Epithelial cell of esophagus (primary cell): ENCODE data around the gene FYB1.

Source experiments
- DNase-seq: peaks from one replicate; pipeline ENCODE4 v3.0.0; 2010; ENCODE audit warnings: low read depth
- H3K4me3 ChIP-seq: 2 replicates; pipeline ENCODE4 v1.5.1; 2011; ENCODE audit warnings: mild to moderate bottlenecking, low read length, control low read depth
- TF ChIP-seq, protein P1 (sequence below): IDR thresholded peaks from 2 replicates; pipeline ENCODE4 v1.5.1; 2011; ENCODE audit warnings: low read depth, mild to moderate bottlenecking, low read length, control low read depth, inconsistent platforms; ENCODE audit not compliant: insufficient read depth; ENCODE audit errors: missing control alignments

Gene FYB1

DNA sequence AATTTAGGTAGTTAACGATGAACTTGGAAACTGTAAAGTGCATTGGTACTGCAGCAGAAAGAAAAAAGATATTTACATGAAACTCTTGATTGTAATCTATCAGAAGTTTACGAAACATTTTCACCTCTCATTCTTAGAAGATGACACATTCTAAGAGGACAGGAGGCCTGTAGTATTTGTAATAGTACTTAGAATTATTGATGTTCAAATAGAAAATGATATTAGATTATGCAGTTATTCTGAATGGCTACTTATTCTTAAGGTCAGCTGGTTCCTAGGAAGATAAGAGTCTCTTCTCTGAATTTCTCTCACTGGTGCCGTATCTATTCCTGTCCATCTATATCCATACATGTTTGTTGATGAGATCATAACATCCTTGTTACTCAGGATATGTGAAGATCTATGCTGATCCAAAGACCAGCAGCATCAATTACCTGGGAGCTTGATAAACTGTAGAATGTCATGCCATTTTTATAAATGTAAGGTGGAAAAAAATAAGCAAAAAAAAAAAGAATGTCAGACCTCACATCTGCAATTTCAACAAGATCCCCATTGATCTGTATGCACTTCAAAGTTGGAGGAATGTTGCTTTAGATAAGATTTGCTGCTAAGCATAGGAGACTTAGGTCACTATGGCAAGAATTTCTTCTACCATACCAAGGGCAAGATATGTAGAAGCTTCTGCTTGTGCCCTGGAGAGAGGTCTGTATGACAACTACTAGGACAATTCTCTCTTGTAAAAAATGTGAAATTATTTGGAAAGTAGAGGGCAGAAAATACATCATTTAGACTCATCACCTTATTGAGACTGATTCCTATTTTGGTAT lies 102.8 kb downstream of the FYB1 start:
- no peak for DNase-seq
- TF ChIP-seq, protein P1, sequence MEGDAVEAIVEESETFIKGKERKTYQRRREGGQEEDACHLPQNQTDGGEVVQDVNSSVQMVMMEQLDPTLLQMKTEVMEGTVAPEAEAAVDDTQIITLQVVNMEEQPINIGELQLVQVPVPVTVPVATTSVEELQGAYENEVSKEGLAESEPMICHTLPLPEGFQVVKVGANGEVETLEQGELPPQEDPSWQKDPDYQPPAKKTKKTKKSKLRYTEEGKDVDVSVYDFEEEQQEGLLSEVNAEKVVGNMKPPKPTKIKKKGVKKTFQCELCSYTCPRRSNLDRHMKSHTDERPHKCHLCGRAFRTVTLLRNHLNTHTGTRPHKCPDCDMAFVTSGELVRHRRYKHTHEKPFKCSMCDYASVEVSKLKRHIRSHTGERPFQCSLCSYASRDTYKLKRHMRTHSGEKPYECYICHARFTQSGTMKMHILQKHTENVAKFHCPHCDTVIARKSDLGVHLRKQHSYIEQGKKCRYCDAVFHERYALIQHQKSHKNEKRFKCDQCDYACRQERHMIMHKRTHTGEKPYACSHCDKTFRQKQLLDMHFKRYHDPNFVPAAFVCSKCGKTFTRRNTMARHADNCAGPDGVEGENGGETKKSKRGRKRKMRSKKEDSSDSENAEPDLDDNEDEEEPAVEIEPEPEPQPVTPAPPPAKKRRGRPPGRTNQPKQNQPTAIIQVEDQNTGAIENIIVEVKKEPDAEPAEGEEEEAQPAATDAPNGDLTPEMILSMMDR, result no peak
- no peak overlapping the region for H3K4me3 ChIP-seq

DNA sequence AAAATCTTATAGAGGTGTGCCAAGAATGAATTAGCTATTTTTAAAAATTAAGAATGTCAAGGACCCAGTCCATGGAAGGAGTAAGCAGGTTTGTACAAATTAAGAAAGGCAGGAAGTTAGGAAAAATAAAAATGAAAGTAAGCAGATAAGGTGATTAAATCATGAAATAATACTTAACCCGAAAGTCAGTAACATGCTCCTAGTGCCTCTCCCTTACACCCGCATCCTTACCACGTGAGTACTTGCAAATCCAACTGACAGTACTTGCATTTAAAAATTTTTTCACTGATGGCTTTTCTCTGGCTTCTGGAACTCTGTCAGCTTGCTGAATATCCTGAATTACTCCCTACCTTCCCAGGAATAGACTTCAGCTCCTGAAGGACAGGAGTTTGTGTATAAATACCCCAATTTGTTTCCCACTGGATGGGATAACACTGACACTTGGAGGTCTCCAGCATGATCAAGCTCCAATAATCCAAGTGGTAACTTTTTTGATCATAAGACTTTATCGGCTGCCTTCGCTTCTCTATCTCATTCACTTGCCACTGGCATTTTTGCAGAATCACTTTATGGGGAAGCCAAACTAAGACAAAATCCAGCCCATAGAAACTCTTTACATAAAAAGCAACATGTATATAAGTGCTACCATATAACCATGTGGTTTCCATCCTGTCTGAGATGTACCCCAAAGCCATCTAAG lies 103.6 kb downstream of the FYB1 start:
- no peak overlapping the region for H3K4me3 ChIP-seq
- no peak for DNase-seq
- TF ChIP-seq, protein P1, result no peak

DNA sequence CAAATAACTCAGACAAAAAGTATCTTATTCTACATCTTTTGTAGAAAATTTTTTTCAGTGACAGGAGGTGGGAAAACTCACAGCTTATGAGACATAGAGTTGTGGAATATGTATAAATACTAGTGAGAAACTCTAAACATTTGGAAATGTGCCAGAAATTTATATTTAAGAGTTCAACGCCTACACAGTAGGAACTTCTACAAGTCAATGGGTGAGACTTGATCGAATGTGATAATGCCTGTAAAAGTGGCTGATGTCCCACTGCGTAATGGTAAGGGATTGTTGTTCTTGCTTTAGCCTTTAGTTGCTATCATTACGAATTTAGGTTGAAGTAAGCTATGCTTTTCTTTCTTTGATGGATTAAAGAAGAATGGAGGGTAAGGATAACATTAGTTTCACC lies 105.2 kb downstream of the FYB1 start:
- H3K4me3 ChIP-seq, result no peak overlapping the region
- DNase-seq, result no peak
- TF ChIP-seq, protein P1, result no peak

DNA sequence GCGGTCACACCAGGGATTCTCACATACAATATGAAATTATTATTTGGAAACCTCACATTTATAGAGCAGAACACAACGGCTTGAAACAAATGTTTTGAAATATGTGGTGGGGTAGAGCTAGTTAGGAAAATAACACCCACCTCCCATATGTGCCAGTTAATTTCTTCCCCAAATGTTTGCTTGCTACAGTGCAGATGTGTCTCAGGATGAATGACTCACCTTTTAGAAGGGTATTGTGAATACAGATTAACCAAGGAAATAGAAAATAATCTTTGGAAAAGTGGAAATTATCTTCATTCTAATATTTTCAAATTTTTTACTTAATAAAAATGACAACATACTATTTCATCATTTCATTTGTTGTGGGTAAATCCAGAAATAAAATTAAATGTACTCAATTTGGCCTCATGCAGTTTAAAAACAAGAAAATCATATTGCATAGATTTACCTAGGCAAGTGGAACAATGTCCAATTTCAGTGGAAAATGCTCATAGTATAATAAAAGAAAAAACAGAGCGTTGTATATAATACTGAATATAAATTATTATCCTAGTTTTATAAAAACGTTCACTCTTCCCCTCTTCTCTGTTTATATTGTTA lies 105.9 kb downstream of the FYB1 start:
- TF ChIP-seq, protein P1, result no peak
- no peak for DNase-seq
- no peak overlapping the region for H3K4me3 ChIP-seq

DNA sequence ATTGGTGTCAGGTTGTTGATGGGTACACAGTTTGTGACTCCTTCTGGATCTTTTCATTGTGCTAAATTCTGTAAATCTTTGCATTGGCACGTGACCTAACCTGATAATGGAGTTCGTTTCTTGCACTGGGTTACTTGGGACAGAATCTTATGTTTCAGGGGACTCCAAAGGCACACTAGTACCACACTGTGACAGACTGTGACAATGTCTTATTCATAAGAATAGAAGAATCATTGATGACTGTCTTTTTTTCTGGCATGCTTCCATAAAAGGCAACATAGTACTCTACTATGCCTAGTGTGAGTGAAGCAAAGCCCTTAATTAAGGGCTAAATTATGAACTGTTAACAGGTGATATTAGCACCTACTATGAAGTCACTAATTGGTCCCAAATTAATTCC lies 109.8 kb downstream of the FYB1 start:
- H3K4me3 ChIP-seq, result no peak overlapping the region
- TF ChIP-seq, protein P1, result no peak
- DNase-seq, result no peak

DNA sequence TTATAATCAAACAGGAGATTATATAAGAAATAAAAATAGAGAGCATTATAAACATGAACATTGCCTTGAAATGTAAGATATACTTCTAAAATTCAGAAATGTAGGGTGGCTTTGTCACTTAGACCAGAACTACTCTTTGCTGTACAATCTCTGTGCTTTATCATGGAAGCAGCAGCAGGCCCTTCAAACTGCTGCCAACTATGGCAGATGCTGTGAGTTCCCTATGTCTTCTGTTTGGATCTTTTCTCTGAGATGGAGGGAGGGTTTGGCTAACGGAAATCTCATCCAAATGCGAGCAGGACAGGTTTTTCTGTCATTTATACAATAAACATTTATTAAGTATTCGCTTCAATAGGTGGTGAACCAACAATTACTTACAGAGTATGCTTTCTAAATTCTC lies 110.4 kb downstream of the FYB1 start:
- no peak for DNase-seq

More for the DNA sequence above, 110.4 kb downstream of the FYB1 start:
- TF ChIP-seq, protein P1, result no peak
- no peak overlapping the region for H3K4me3 ChIP-seq
